GM23338 (cell line): Measurements from ENCODE around the gene ZNF331.

Source experiments
- CREB1 ChIP-seq: fragments of 250-450 bp; sonication (Bioruptor Pico); IDR thresholded peaks from 2 replicates; pipeline ENCODE4 v1.5.0; 2020; ENCODE audit warnings: low read depth, mild to moderate bottlenecking, moderate library complexity
- EZH2 ChIP-seq: fragments of 200-600 bp; sonication (generic); IDR thresholded peaks from one replicate; pipeline ENCODE4 v1.8.0; 2017; ENCODE audit warnings: antibody characterized with exemption, mild to moderate bottlenecking, low read depth; ENCODE audit not compliant: unreplicated experiment
- EZH2phosphoT487 ChIP-seq: fragments of 200-600 bp; sonication (generic); IDR thresholded peaks from one replicate; pipeline ENCODE4 v1.8.1; 2018; ENCODE audit warnings: antibody characterized with exemption; ENCODE audit not compliant: unreplicated experiment
- JUNB ChIP-seq: IDR thresholded peaks from one replicate; pipeline ENCODE4 v1.6.1; 2016; ENCODE audit warnings: antibody characterized with exemption; ENCODE audit not compliant: unreplicated experiment
- POLR2AphosphoS5 ChIP-seq: IDR thresholded peaks from 2 replicates; pipeline ENCODE4 v1.6.1; 2016; ENCODE audit warnings: antibody characterized with exemption, low read depth
- STAT1 ChIP-seq: IDR thresholded peaks from one replicate; pipeline ENCODE4 v1.6.1; 2016; ENCODE audit warnings: antibody characterized with exemption; ENCODE audit not compliant: unreplicated experiment
- ZNF114 ChIP-seq: fragments of 250-450 bp; sonication (Bioruptor Pico); IDR thresholded peaks from 2 replicates; pipeline ENCODE4 v1.5.0; 2020; ENCODE audit warnings: mild to moderate bottlenecking, moderate library complexity
- TF ChIP-seq, protein P1 (sequence below), 2 experiments: fragments of 200-600 bp in 1 of 2; sonication (generic) in 1 of 2; conservative IDR thresholded peaks; 2 replicates each; pipeline versions ENCODE4 v1.5.1 to v1.6.1; 2016 to 2017; ENCODE audit warnings: antibody characterized with exemption in 2 of 2, low read depth in 2 of 2, mild to moderate bottlenecking in 2 of 2, moderate library complexity in 1 of 2
- TF ChIP-seq, protein P2 (sequence below): IDR thresholded peaks from one replicate; pipeline ENCODE4 v1.6.1; 2018; ENCODE audit warnings: antibody characterized with exemption; ENCODE audit not compliant: unreplicated experiment

DNA sequence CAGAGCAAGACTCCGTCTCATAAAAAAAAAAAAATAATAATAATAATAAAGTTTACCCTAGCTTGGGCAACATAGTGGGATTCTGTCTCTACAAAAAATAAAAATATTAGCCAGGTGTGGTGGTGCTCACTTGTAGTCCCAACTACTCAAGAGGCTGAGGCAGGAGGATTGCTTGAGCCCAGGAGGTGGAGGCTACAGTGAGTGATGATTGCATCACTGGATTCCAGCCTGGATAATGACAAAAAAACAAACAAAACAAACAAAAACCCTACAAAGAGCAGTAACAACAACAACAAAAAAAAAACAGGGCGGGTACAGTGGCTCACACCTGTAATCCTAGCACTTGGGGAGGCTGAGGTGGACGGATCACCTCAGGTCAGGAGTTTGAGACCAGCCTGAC, 45.2 kb downstream of the ZNF331 start:
- TF ChIP-seq, protein P1, sequence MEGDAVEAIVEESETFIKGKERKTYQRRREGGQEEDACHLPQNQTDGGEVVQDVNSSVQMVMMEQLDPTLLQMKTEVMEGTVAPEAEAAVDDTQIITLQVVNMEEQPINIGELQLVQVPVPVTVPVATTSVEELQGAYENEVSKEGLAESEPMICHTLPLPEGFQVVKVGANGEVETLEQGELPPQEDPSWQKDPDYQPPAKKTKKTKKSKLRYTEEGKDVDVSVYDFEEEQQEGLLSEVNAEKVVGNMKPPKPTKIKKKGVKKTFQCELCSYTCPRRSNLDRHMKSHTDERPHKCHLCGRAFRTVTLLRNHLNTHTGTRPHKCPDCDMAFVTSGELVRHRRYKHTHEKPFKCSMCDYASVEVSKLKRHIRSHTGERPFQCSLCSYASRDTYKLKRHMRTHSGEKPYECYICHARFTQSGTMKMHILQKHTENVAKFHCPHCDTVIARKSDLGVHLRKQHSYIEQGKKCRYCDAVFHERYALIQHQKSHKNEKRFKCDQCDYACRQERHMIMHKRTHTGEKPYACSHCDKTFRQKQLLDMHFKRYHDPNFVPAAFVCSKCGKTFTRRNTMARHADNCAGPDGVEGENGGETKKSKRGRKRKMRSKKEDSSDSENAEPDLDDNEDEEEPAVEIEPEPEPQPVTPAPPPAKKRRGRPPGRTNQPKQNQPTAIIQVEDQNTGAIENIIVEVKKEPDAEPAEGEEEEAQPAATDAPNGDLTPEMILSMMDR (conservative IDR thresholded peaks at IDR 0.05; ENCODE audit: low read depth in 2 of 2) = no peak
- no peak for TF ChIP-seq STAT1
- no peak for TF ChIP-seq POLR2AphosphoS5
- TF ChIP-seq CREB1 (CRISPR knock-in tag) = no peak
- TF ChIP-seq EZH2 = no peak
- TF ChIP-seq, protein P2, sequence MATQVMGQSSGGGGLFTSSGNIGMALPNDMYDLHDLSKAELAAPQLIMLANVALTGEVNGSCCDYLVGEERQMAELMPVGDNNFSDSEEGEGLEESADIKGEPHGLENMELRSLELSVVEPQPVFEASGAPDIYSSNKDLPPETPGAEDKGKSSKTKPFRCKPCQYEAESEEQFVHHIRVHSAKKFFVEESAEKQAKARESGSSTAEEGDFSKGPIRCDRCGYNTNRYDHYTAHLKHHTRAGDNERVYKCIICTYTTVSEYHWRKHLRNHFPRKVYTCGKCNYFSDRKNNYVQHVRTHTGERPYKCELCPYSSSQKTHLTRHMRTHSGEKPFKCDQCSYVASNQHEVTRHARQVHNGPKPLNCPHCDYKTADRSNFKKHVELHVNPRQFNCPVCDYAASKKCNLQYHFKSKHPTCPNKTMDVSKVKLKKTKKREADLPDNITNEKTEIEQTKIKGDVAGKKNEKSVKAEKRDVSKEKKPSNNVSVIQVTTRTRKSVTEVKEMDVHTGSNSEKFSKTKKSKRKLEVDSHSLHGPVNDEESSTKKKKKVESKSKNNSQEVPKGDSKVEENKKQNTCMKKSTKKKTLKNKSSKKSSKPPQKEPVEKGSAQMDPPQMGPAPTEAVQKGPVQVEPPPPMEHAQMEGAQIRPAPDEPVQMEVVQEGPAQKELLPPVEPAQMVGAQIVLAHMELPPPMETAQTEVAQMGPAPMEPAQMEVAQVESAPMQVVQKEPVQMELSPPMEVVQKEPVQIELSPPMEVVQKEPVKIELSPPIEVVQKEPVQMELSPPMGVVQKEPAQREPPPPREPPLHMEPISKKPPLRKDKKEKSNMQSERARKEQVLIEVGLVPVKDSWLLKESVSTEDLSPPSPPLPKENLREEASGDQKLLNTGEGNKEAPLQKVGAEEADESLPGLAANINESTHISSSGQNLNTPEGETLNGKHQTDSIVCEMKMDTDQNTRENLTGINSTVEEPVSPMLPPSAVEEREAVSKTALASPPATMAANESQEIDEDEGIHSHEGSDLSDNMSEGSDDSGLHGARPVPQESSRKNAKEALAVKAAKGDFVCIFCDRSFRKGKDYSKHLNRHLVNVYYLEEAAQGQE = no peak
- TF ChIP-seq EZH2phosphoT487 = no peak
- TF ChIP-seq JUNB = no peak
- no peak for TF ChIP-seq ZNF114 (CRISPR knock-in tag)
